Measurements from ENCODE around the gene ZHX3.

ZHX3 gene

DNA sequence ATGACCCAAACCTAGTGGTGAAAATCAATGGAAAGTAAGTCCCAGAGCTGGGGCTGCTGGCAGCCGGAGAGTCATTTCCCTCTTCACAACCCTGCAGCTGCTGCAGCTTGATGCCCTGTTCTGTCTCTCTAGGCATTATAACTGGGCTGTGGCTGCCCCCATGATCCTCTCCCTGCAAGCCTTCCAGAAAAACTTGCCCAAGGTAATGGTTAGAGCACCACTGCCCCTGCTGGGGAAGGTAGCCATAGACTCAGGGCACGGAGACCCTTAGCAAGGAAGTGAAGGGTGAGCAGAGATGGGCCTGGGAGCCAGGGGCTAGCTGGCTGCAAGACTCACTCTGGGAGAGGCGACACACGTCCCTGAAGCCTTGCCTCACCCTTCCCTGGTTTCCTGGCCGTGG, 35.1 kb upstream of the ZHX3 start:
- DNase-seq = no peak

DNA sequence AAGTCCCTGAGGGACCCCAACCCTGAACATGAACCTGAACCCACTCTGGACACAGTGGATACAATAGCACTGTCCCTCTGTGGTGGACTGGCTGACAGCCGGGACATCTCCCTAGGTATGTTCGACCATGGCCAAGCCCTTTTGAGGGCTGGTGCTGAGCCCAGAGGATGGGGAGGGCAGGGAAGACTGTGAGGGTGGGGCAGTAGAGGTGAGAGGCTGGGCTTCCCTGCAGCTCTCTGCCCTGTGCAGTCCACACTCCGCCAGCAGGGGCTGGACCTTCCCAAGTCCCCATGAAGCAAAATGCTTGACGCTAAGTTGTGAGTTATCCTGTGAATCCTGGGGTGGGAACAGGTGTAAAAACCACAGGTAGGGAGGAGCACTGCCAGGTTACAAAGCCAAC, 34.6 kb upstream of the ZHX3 start:
- no peak for DNase-seq

DNA sequence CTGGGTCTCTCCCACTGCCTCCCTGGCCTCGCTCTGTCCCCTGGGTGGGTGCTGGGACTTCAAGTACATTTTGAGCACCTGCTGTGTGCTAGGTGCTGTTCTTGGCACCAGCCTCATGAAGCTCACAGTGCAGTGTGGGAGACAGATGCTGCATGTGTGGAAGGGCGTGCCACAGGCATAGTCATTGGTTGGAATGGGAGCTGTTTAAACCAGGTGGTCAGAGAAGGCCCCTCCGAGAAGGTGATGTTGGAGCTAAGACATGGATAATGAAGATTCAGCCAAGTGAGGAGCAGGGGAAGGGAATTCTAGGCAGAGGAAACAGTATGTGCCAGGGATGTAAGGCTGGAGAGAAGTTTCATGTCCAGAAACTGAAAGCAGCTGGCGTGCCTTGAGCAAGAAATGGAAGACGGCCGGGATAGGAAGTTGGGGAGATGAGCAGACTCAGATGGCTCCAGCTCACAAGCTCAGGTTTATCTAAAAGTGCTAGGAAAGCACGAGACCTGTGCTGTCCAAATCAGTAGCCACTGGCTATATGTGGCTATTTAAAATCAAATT, 33.0 kb upstream of the ZHX3 start:
- no peak for DNase-seq

DNA sequence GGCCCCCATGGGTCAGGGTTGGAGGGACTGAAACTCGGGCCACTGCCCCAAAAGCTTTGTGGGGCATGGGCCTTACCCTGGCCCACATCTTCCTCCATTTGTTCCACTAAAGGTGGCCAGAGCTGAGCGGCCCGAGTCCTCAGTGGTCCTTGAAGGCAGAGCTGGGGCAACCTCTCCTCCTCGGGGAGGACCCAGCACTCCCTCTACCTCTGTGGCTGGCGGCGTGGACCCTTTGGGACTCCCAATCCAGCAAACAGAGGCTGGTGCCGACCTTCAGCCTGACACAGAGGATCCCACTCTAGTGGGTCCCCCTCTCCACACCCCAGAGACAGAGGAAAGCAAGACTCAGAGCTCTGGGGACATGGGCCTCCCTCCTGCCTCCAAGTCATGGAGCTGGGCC, 32.4 kb upstream of the ZHX3 start:
- DNase-seq = no peak

DNA sequence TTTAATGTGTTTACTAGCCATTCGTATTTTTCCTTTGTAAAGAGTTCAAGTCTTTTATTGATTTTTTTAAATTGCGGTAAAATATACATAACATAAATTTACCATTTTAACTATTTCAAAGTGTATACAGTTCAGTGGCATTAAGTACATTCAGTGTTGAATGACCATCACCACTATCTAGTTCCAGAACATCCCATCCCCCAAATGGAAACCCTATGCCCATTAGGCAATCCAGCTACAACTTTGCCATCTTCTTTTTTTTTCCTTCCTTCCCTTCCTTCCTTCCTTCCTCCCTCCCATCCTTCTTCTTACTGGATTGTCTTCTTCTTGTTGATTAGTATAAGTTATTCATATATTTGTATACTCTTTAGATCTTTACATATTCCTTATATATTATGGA, 31.7 kb upstream of the ZHX3 start:
- DNase-seq = no peak

DNA sequence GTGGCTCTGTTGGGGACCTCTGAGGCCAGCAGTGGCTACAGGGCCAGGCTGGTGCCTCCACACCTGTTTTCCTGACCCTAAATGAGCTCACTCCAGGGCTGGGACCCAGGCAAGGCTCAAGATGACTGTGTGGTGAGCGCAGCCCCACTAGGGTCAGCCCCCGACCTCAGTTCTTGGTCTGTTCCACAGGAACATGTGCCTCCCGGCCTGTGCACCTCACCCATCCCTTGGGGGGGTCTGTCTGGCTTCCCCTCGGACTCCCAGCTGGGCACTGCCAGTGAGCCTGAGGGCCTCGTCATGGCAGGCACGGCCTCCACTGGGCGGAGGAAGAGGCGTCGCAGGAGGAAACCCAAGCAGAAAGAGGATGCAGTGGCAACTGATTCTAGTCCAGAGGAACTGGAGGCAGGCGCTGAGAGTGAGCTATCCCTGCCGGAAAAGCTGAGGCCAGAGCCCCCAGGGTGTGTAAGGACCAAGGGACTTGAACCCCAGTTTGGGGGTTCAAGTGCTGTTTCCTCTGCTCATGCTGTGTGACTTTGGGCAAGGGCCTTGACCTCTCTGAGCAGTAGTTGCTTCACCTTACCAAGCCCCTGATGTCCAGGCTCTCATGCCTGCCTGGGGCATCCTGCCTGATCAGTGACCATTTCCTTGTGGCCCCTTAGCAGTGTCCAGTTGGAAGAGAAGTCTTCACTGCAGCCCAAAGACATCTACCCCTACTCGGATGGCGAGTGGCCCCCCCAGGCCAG, 31.1 kb upstream of the ZHX3 start:
- DNase-seq = no peak

DNA sequence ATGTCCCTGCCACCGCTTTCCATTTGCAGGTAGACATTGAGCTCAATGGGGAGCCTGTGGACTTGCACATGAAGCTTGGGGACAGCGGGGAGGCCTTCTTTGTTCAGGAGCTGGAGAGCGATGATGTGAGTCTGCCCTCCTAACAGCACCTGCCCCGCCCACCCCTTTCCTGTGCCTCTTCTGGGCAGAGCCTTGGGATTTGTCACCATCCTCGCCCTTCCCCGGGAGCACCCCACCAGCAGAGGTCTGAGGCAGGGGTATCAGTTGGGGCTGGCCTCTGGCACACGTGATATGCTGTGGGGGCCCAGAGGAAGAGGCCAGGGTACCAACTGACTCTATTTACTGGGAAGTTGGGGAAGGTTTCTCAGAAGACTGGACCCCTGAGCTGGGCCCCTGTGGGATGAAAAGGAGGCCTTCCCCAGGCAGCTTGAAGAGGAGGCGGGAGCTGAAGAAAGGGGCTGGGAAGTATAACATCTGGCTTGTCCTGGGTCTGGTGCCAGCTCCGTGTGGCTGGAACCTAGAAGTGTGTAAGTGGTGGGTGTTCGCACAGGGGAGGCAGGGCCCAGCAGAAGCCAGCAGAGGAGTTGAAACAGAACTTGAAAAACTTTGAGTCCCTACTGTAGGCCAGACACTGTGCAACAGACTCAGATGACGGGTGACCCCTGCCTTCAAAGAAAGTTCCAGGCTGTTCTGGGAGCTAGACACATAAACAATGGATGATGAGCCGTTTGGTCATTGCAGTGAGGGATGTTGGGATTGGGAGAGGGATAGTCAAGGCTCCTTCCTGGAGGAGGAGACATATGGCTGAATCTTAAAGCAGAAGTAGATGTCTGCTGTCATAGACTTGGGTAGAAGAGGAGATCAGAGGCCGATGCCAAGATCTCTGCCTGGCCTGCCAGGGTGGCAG, 30.2 kb upstream of the ZHX3 start:
- no peak for DNase-seq

DNA sequence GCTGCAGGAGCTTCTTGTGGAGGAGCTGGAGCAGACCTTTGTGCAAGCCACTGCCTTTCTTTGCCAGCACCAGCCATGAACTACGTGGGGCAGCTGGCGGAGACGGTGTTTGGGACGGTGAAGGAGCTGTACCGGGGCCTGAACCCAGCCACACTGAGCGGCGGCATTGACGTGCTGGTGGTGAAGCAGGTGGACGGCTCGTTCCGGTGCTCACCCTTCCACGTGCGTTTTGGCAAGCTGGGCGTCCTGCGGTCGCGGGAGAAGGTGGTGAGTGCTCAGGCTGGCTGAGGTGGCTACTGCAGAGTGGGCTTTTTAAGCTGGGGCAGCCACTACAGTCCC, 28.2 kb upstream of the ZHX3 start:
- DNase-seq = no peak

DNA sequence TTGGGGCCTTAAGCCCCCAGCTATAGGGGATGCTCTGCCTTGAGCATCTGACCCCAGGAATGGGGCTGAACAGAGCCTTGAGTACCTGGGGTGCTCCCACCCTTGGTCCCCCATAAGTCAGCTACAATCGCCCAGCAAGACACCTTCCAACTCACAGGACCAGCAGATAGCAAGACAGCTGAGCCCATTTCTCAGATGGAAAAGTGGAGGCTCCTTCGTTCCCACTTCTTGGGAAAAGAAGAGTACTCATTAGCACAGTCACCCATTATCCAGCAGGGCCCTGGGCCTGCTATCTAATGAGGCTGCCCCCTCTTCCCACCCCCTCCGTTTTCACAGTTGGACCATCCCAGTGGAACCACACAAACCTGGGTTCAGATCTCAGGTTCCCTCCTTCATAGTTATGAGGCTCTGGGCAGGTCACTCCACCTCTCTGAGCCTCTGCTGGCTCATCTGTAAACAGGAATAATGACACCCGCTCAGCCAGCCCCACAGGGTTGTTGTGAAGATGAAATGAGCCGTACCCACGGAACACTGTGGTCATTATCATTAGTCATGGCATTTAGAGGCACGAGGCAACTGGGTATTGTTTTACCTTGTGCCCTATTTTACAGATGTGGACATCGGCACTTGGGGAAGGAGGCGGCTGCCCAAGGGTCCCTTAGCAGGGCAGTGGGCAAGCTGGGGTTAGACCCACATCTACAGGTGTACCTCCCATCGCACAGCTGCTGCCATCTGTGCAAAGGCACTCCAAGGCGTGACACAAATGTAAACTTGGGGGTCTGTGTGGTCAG, 27.6 kb upstream of the ZHX3 start:
- DNase-seq = no peak

DNA sequence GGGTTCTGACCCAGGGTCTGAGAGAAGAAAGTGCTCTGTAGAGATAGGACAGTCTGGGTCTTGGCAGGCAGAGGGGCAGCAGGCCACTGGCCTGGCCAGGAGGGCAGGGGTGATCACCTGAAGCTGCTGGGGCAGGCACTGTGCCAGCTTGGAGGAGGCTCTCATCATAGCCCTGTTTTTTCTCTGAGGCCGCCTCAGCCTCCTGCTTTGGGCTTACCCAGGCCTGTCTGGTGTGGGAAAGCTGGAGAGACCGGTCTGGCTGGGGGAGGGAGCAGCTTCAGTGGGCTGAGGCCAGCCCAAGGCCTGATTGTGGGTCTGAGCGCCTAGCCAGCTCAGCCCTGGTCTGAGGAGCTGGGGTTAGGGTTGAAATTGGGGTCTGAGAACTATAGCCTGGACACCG, 26.9 kb upstream of the ZHX3 start:
- DNase-seq = no peak

DNA sequence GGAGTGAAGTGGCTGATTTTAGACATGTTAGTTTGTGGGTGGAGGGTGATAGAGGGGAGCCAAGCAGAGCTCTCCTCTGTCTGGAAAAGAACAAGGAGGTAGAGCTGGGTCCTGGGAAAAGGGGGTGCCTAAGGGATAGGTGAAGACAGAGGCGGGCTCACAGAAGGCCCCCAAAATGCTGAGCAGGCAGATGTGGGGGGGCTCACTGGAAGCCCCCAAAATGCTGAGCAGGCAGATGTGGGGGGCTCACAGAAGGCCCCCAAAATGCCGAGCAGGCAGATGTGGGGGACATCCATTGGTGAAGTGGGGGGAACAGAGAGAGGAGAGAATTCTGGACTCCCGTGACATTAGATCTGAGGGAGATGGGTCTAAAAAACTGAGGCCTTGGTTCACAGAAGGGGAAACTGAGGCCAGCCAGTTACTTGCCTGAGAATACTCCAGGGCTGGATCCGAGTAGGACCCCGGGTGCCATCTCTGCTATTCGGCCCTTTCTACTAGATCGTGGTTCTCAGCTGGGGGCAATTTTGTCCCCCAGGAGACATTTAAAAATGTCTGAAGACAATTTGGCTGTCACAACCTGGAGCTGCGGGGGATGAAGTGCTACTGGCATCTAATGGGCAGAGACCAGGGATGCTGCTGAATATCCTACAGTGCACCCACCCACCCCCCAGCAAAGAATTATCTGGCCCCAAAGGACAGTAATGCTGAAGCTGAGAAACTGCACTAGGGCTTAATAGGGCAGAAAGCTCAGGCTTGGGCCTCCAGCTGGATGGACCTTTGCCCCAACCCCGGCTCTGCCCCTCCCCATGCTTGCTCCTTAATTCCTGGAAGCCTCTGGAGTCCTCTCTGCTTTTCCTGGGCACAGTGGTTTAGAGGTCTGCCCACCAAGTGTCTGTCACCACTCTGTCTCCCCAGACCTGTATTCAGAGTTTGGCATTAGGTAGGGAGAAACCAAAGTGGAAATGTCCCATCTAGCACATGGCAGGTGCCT, 25.2 kb upstream of the ZHX3 start:
- DNase-seq = no peak

DNA sequence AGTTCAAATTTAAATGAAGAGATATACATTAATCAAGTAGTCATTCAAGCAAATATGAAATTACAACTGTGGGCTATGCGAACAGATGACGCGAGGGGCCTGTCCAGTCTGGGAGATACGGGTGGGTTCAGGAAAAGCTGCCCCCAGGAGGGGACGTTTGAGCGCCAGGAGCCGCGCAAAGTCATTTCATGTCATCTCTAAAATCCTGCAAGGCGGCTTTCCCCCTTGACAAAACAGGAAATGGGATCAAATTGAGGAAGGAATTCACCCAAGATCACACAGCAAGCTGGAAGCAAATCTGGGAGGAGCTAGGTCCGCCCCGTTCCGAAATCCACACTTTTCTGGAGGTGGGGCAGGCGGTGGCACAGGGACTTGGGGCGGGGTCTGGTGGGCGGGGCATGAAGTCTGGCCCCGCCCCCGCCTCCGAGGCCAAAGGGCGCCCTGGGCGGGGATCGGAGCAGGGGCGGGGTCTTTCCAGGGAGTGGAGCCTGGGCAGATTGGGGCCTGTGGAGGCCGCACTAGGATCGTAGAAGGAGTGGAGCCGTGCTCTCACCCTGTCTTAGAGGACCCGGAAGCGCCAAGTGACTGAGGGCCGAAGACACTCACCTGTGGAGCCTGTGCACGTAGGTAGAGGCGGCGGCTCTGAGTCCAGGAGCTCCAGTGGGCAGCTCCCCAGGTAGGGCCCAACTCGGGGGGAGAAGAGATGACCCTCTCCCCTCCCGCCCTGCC, 23.0 kb upstream of the ZHX3 start, which contains the start of gene LPIN3:
Gene LPIN3, plus strand, starts transcription at position 495 of the 729 bp plus-strand sequence. CDS start 4,983 bp downstream, outside the sequence.
- DNase-seq = peak; percentile 53 to 71

DNA sequence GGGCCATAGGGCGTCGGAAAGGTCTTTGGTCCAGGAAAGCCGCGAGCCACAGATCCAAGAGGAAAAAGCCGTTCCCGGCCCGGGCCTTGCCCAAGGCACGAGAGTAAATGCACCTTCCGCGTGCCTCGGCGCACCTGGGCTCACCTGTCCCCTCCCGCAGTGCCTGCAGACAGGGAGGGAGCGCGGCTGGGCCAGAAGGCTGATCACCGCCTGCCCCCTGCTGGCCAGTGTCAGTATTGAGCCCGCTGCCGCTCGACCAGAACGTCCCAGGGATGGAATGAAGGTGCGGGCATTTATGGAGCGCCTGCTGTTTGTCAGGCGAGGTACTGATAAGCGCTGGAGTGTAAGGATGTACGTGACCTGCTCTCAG, 22.4 kb upstream of the ZHX3 start:
- peak; percentile 88 to 93 for DNase-seq

DNA sequence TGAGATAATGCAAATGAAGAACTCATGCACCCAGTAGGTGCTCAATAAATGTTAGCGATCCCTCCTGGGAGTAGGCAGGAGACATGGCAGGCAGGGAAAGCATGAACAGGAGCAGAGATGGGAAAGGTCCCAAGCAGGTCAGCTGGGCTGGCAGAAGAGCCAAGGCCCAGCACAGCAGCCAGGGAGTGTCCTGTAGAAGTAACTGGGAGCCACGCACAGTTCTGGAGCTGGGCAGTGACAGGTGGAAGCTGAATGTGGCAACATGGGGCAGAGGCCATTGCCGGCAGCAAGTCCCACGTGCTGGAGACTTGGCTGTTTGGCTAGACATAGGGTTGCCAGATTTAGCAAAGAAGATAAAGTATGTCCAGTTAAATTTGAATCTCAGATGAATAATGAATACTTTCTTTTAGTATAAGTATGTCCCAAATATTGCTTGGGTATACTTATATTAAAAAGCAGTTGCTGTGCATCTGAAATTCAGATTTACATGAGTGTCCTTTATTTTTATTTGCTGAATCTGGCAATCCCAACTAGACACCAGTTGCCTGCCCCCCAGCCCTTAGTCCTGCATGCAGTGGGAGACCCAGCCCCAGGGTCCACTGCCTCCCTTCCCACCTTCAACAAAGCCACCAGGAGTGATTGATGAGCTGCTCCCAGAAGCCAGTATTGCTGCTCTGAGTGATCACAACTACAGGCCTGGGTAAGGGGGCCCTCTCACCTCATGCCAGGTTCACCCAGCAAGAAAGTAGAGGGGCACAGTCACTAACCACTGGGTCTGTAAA, 19.4 kb upstream of the ZHX3 start:
- no peak for DNase-seq

DNA sequence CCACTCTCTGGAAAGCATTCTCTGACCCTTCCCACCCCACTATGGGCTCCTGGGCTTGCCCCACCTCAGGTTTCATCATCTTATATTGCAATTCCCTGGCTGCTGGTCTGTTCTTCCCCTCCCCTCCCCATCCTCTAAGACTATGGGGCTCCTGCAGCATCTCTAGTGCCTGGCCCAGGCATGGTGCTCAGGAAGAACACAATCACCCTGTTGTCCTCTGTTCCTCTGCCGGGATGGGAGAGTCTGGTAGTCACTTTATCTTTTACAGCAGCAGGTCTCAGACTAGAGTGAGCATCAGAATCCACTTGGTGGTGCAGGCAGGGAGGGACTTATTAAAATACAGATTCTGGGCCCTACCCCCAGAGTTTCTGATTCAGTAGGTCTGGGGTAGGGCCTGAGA, 18.1 kb upstream of the ZHX3 start:
- DNase-seq = no peak

DNA sequence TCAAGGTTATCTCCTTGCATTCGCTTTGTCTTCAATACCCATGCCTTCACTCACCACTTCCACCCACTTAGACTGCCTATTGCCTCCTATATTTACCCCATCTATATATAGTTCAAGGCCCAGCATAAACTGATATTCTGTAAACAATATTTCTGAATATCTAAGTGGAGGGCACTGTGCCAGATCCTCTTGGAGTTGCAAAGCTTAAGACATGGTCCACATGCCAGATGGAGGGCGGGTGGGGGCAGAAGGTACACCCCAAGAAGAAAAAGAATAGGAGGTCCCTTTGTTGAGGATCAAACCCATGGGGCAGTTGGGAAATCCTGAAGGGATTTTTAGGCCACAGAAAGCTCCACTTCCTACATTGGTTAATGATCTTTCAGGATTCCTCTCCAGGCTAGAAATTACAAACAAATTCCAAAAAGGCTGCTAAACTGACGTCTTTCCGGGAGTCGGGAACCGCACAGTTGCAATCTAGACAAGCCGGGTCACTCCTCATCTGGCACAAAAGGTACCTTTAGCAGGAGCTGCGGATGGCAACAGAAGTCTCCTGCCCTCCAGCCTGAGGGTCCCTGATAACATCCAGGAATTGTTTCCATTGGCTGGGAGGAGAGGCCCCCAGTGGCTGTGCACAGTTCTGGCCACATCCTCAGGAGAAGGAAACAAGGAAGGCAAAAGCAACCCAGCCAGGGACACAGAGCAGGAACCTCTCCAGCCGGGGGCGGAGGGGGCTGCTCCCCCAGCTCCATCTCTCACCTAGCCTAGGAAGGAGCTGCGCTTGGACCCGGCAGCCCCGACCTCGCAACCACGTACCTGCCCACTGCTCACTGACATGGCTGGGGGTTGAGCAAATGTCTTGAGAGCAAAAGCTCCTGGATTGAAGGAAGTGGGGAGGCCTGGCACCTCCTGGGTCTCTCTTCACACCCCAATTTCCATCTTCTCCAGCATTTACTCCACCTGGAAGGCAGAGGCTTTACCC, 17.2 kb upstream of the ZHX3 start:
- DNase-seq = no peak

DNA sequence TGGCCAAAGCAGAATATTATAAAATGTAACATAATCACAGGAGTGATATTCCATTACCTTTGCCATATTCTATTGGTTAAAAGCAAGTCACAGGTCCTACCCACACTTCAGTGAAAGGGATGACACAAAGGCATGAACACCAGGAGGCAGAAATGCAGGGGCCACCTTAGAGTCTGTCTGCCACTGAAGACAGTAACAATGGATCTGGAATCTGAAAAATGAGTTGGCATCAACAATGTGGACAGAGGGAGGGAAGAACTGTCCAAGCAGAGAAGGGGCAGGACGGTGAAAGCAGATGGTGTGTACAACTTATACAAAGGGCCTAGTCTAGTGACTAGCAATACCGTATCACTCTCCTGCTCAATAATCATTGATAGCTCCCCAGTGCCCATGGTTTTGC, 16.5 kb upstream of the ZHX3 start:
- no peak for DNase-seq

DNA sequence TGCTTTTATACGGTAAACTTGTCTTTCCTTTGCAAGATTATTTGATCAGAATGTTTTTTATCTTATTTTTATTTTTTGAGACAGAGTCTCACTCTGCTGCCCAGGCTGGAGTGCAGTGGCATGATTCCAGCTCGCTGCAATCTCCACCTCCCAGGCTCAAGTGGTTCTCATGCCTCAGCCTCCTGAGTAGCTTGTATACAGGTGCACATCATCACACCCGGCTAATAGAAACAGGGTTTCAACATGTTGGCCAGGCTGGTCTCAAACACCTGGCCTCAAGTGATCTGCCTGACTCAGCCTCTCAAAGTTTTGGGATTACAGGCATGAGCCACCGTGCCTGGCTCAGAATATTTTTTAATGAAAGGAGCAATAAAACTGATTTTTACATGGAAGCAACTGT, 14.2 kb upstream of the ZHX3 start:
- no peak for DNase-seq

DNA sequence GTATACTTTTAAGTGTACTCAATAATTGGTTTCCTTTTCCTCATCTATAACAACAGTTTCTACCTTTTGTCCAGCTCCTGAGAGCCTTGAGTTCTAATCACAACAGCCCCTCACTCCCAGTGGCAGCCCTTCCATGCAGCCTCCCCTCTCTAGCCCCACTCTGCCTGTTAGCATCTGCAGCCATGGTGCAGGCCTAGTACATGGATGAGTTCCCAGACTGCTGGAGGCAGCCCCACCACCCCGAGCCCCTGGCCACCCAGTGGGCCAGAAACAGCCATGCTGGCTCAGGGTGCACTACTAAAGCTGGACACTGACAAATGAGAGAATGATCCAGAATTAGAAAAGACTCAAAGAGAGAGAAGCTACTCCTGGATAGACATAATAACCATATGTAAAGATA, 13.4 kb upstream of the ZHX3 start:
- DNase-seq = no peak
